Measurements from ENCODE around the gene MYO7A.

DNA sequence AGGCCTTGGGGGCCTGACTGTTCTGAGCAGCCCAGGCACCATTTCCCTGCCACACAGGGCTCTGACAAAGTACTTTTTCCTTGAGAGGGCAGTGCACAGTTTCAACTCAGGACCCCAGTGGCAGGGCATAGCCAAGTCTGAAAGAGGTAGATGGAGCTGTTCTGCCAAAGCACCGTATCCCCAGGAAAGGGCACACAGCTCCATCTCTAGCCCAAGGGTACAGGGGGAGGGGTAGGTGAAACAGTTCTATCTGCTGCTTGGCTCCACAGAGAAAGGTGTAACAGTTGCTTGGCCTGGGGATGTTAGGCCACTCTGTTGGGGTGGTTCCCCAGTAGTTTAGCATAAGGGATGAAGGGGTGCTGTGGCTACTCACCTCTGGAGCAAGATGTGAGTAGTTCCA lies 125.6 kb downstream of the MYO7A start:
- TF ChIP-seq, protein P1, sequence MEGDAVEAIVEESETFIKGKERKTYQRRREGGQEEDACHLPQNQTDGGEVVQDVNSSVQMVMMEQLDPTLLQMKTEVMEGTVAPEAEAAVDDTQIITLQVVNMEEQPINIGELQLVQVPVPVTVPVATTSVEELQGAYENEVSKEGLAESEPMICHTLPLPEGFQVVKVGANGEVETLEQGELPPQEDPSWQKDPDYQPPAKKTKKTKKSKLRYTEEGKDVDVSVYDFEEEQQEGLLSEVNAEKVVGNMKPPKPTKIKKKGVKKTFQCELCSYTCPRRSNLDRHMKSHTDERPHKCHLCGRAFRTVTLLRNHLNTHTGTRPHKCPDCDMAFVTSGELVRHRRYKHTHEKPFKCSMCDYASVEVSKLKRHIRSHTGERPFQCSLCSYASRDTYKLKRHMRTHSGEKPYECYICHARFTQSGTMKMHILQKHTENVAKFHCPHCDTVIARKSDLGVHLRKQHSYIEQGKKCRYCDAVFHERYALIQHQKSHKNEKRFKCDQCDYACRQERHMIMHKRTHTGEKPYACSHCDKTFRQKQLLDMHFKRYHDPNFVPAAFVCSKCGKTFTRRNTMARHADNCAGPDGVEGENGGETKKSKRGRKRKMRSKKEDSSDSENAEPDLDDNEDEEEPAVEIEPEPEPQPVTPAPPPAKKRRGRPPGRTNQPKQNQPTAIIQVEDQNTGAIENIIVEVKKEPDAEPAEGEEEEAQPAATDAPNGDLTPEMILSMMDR (IDR thresholded peaks at IDR 0.05; ENCODE audit: poor library complexity) = no peak
- TF ChIP-seq EZH2 (IDR thresholded peaks at IDR 0.05; ENCODE audit: borderline replicate concordance) = no peak

Data from hepatocyte (in vitro differentiated cells).